Measurements from ENCODE around the gene ABR. TPM values are rescaled to one million over a fixed set of nuclear protein-coding genes. Genes with fewer than 3 reads are reported as not detected.
A peak's percentile ranks its signal among the peaks of the same experiment; 100 is the strongest.
"Not testable (repeated sequence)": the region's sequence is repeated elsewhere in the genome, so short reads cannot be mapped to it uniquely, and the experiment has no call there.

Gene ABR
- polyA plus RNA-seq, 2 of the 4 experiments (the other 2 are of a cell fraction): 70.9 to 73.8 TPM

- TF ChIP-seq ELK1 (IDR thresholded peaks at IDR 0.05; ENCODE audit: low read depth, low read length): no peak
- TF ChIP-seq JUNB (IDR thresholded peaks at IDR 0.05): no peak
- no peak for TF ChIP-seq JUN (IDR thresholded peaks at IDR 0.05)
- no peak for TF ChIP-seq RARB (CRISPR knock-in tag; IDR thresholded peaks at IDR 0.05)
- TF ChIP-seq HOXA7 (CRISPR knock-in tag; IDR thresholded peaks at IDR 0.05): no peak
- no peak for TF ChIP-seq RFX5 (IDR thresholded peaks at IDR 0.05)
- no peak for TF ChIP-seq FOSB (CRISPR knock-in tag; IDR thresholded peaks at IDR 0.05)
- no peak for TF ChIP-seq RNF2 (IDR thresholded peaks at IDR 0.05; ENCODE audit: borderline replicate concordance, low read depth)
Observed at GRCh38 chr17:1069847-1070246, 109.9 kb downstream of the ABR start (continued).

GRCh38 chr17:1068356-1068755, 111.4 kb downstream of the ABR start:
- Histone ChIP-seq H3K4me2 (no peak overlapping the region), H3K4me3 (no peak overlapping the region), H3K4me1 (peaks cover 9% of the 10 kb centered on the region), H3K27ac (no peak overlapping the region), H3K9me3 (peaks cover 17% of the 10 kb centered on the region)
- no peak for TF ChIP-seq TP53 (CRISPR knock-in tag; IDR thresholded peaks at IDR 0.05)
- TF ChIP-seq RNF2 (IDR thresholded peaks at IDR 0.05; ENCODE audit: borderline replicate concordance, low read depth): no peak
- no peak for TF ChIP-seq TFCP2L1 (CRISPR knock-in tag; IDR thresholded peaks at IDR 0.05)
- ChIA-PET POLR2A (no interaction called here), CTCF (interaction anchor here (1.8 to 3.1 kb wide), 2 partner anchors 10 to 12 kb away, joined by 4 to 12 read pairs; no protein-coding TSS in a partner anchor)
- FAIRE-seq: no peak
- WGBS (ENCODE audit: missing lambda C conversion rate): 92% methylated on average over 7 of the region's 7 CpGs
- no peak for DNase-seq (ENCODE audit: low read depth in 1 of 2, low spot score in 1 of 2)
- no peak for ATAC-seq

GRCh38 chr17:1067282-1067956, 112.4 kb downstream of the ABR start:
- ATAC-seq: peak; percentile 44 to 48; a peak in 3 of 6 replicates
- no peak for TF ChIP-seq RFX5 (IDR thresholded peaks at IDR 0.05)
- TF ChIP-seq FOSL2 (IDR thresholded peaks at IDR 0.05): no peak
- TF ChIP-seq FOSL2 (CRISPR knock-in tag; IDR thresholded peaks at IDR 0.05): peak; percentile 30; the same call in 1 of the 2 replicates
- peak overlapping the region; percentile 11; the same call in 1 of the 3 replicates for H3K4me2 ChIP-seq
- no peak overlapping the region for H3K27ac ChIP-seq
- WGBS (ENCODE audit: missing lambda C conversion rate): 86% methylated on average over 10 of the region's 10 CpGs
- H3K4me3 ChIP-seq: no peak overlapping the region
- CTCF ChIA-PET: interaction anchor here (1.2 to 3.1 kb wide), 3 partner anchors 9 to 71 kb away, joined by 3 to 13 read pairs (median 12); no protein-coding TSS in a partner anchor
- H3K9me3 ChIP-seq: peaks cover 17% of the 10 kb centered on the region
- H3K4me1 ChIP-seq: peaks cover 9% of the 10 kb centered on the region
- DNase-seq (ENCODE audit: low read depth in 1 of 2, low spot score in 1 of 2): peak; percentile 39 to 50
- FAIRE-seq: no peak
- POLR2A ChIA-PET: no interaction called here

GRCh38 chr17:1065416-1065815, 114.4 kb downstream of the ABR start:
- H3K4me3 ChIP-seq; POLR2A ChIA-PET; FAIRE-seq; H3K27ac ChIP-seq; H3K4me2 ChIP-seq; DNase-seq (ENCODE audit: low read depth in 1 of 2, low spot score in 1 of 2); ATAC-seq: not testable (repeated sequence)
- WGBS (ENCODE audit: missing lambda C conversion rate): 64% methylated on average over 4 of the region's 4 CpGs
- H3K9me3 ChIP-seq: peaks cover 17% of the 10 kb centered on the region
- H3K4me1 ChIP-seq: peaks cover 20% of the 10 kb centered on the region
- CTCF ChIA-PET: interaction anchor here (0.6 to 1.9 kb wide), 2 partner anchors 9 to 52 kb away, joined by 3 to 13 read pairs; no protein-coding TSS in a partner anchor

- FAIRE-seq (no peak), ATAC-seq (peak; percentile 80 to 93), DNase-seq (ENCODE audit: low read depth in 1 of 2, low spot score in 1 of 2) (peak; percentile 78 to 84)
- H3K27ac ChIP-seq: 0 out of 6 replicates have a peak overlapping the region, but pooled peaks of 1 of the 2 experiments have one; percentile 18
- no peak overlapping the region for H3K4me2 ChIP-seq
- H3K9me3 ChIP-seq: peaks cover 13% of the 10 kb centered on the region
- WGBS (ENCODE audit: missing lambda C conversion rate): 33% methylated on average over 6 of the region's 11 CpGs
- no peak for TF ChIP-seq HDAC2 (IDR thresholded peaks at IDR 0.05)
- TF ChIP-seq FOSL2 (IDR thresholded peaks at IDR 0.05): 0 out of 2 replicates have a peak, but pooled peaks have one; percentile 11
- TF ChIP-seq FOSL2 (CRISPR knock-in tag; IDR thresholded peaks at IDR 0.05): peak; percentile 79
- no peak for TF ChIP-seq BCL3 (IDR thresholded peaks at IDR 0.05)
- TF ChIP-seq HOXB13 (CRISPR knock-in tag; IDR thresholded peaks at IDR 0.05; ENCODE audit: low read depth): no peak
- no peak for TF ChIP-seq HEYL (CRISPR knock-in tag; IDR thresholded peaks at IDR 0.05)
- TF ChIP-seq ZSCAN20 (CRISPR knock-in tag; IDR thresholded peaks at IDR 0.05): no peak
- TF ChIP-seq MAX (IDR thresholded peaks at IDR 0.05): 0 out of 2 replicates have a peak, but pooled peaks have one; percentile 24
- ChIA-PET CTCF (interaction anchor here (4.0 to 9.2 kb wide), 2 partner anchors 84 to 127 kb away, joined by 43 to 177 read pairs; no protein-coding TSS in a partner anchor), POLR2A (no interaction called here)
- peaks cover 11% of the 10 kb centered on the region for H3K4me1 ChIP-seq
- no peak overlapping the region for H3K4me3 ChIP-seq
Observed at GRCh38 chr17:1060991-1061390, 118.8 kb downstream of the ABR start.
